Smooth muscle cell (in vitro differentiated cells): ENCODE data around the gene MFSD12. TPM values are rescaled to one million over a fixed set of nuclear protein-coding genes. Genes with fewer than 3 reads are reported as not detected.
A peak's percentile ranks its signal among the peaks of the same experiment; 100 is the strongest.

Experiments used
- DNase-seq: peaks from one replicate; lab custom pipeline; 2025; ENCODE audit not compliant: unreplicated experiment; lab: John Stamatoyannopoulos, UW
- H2AFZ ChIP-seq: fragments of 200-600 bp; sonication (generic); 2 replicates; pipeline ENCODE4 v1.6.0; 2016; ENCODE audit warnings: antibody characterized with exemption, low read depth, mild to moderate bottlenecking
- H3F3A ChIP-seq: fragments of 200-600 bp; sonication (generic); 2 replicates; pipeline ENCODE4 v1.6.0; 2017; ENCODE audit warnings: antibody characterized with exemption, low read depth
- H3K27ac ChIP-seq: fragments of 200-600 bp; sonication (generic); 2 replicates; pipeline ENCODE4 v1.5.1; 2016; ENCODE audit warnings: low read depth, mild to moderate bottlenecking
- H3K27me3 ChIP-seq: fragments of 200-600 bp; sonication (generic); 2 replicates; pipeline ENCODE4 v1.6.1; 2016; ENCODE audit warnings: low read depth, mild to moderate bottlenecking
- H3K36me3 ChIP-seq: fragments of 200-600 bp; sonication (generic); 2 replicates; pipeline ENCODE4 v1.5.1; 2016; ENCODE audit warnings: low read depth
- H3K4me1 ChIP-seq: fragments of 200-600 bp; sonication (generic); 2 replicates; pipeline ENCODE4 v1.5.1; 2016; ENCODE audit warnings: low read depth
- H3K4me2 ChIP-seq: fragments of 200-600 bp; sonication (generic); 2 replicates; pipeline ENCODE4 v1.6.0; 2016; ENCODE audit warnings: mild to moderate bottlenecking
- H3K4me3 ChIP-seq: fragments of 200-600 bp; sonication (generic); 2 replicates; pipeline ENCODE4 v1.5.1; 2016; ENCODE audit warnings: mild to moderate bottlenecking
- H3K79me2 ChIP-seq: fragments of 200-600 bp; sonication (generic); 2 replicates; pipeline ENCODE4 v1.6.0; 2016; ENCODE audit warnings: low read depth, mild to moderate bottlenecking
- H3K9ac ChIP-seq: fragments of 200-600 bp; sonication (generic); 2 replicates; pipeline ENCODE4 v1.6.0; 2016; ENCODE audit warnings: low read depth
- H3K9me3 ChIP-seq: fragments of 200-600 bp; sonication (generic); replicated peaks from 2 replicates; pipeline ENCODE4 v1.5.1; 2016; ENCODE audit warnings: low read depth
- H4K20me1 ChIP-seq: fragments of 200-600 bp; sonication (generic); 2 replicates; pipeline ENCODE4 v1.6.0; 2016; ENCODE audit warnings: low read depth
- WGBS: methylation state at CpG from one replicate; pipeline ENCODE4 v1.1.7; 2016; ENCODE audit warnings: low lambda C conversion rate; 5-methylcytosine and 5-hydroxymethylcytosine counted together
- polyA plus RNA-seq: library from polyadenylated mRNA; unstranded; fragments of >200 nt; fragmentation: Nextera tagmentation; extraction: Ambion mirVana; gene quantifications from 2 replicates; pipeline ENCODE4 v1.2.1, GENCODE V29; 2016
- total RNA-seq: library from RNA; depleted of rRNA; stranded (reverse); fragments of >200 nt; gene quantifications from 2 replicates; pipeline ENCODE4 v1.2.3, GENCODE V29; 2014
- TF ChIP-seq, protein P1 (sequence below): fragments of 200-600 bp; sonication (generic); IDR thresholded peaks from 2 replicates; pipeline ENCODE4 v1.5.1; 2017; ENCODE audit warnings: borderline replicate concordance, mild to moderate bottlenecking, antibody characterized with exemption; ENCODE audit not compliant: insufficient read depth, poor library complexity, severe bottlenecking

Gene MFSD12
- 26.8 and 56.0 TPM in 2 replicates for total RNA-seq
- polyA plus RNA-seq = 73.8 and 93.9 TPM in 2 replicates

DNA sequence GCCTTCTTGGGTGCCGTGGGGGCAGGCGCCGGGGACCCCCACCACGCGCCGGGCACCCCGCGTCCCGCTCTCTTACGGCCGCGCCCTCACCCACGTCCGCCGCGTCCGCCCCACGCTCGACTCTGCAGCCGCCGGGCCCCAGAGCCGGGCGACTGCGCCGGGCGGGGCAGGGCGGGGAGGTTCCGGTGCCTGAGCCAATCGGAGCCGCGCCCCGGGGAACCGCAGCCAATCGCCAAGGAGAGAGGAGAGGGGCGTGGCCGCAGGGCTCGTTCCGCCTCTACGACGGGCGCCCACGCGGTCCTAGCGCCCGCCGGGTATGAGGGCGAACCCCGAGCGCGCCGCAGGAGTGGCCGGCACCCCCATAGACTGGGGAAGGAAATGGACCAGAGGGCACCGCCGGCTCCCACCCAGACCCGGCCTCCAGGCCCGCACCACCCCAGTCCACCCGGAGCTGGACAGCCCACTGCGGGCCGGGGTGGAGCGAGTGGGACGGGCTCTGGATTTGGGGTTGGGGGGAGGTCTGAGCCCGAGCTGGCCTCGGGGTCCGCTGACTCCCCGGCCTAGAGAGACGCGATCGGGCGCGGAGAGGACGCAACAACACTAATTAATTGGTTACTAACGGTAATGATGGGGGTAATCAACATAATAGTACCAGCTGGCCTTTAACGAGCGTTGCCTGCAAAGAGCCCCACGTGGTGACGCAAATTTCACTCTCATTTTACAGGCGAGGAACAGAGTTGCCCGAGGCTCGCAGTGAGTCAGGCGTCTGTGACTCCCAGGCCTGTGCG, at the start of gene MFSD12:
TSS of gene MFSD12 (minus strand) at position 126 of the 788 bp plus-strand sequence. CDS start 183 bp downstream, outside the sequence.
- Histone ChIP-seq H3K4me2 (peak within 1 kb of the TSS; percentile 92), H3K9me3 (no peaks in the 10 kb centered on the region), H3K27me3 (no peaks in the 10 kb centered on the region), H3K36me3 (no peaks in the 10 kb centered on the region), H3K9ac (peak within 1 kb of the TSS; percentile 84), H3F3A (no peaks in the 10 kb centered on the region), H3K4me1 (no peaks in the 10 kb centered on the region), H3K79me2 (peaks cover 35% of the 10 kb centered on the region), H3K4me3 (peak within 1 kb of the TSS; percentile 76), H2AFZ (peak within 1 kb of the TSS; percentile 56), H4K20me1 (peaks cover 28% of the 10 kb centered on the region), H3K27ac (peak within 1 kb of the TSS; percentile 84)
- TF ChIP-seq, protein P1, sequence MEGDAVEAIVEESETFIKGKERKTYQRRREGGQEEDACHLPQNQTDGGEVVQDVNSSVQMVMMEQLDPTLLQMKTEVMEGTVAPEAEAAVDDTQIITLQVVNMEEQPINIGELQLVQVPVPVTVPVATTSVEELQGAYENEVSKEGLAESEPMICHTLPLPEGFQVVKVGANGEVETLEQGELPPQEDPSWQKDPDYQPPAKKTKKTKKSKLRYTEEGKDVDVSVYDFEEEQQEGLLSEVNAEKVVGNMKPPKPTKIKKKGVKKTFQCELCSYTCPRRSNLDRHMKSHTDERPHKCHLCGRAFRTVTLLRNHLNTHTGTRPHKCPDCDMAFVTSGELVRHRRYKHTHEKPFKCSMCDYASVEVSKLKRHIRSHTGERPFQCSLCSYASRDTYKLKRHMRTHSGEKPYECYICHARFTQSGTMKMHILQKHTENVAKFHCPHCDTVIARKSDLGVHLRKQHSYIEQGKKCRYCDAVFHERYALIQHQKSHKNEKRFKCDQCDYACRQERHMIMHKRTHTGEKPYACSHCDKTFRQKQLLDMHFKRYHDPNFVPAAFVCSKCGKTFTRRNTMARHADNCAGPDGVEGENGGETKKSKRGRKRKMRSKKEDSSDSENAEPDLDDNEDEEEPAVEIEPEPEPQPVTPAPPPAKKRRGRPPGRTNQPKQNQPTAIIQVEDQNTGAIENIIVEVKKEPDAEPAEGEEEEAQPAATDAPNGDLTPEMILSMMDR = no peak
- DNase-seq = peak; percentile 72
- WGBS = 1% methylated on average over 55 of the region's 81 CpGs

DNA sequence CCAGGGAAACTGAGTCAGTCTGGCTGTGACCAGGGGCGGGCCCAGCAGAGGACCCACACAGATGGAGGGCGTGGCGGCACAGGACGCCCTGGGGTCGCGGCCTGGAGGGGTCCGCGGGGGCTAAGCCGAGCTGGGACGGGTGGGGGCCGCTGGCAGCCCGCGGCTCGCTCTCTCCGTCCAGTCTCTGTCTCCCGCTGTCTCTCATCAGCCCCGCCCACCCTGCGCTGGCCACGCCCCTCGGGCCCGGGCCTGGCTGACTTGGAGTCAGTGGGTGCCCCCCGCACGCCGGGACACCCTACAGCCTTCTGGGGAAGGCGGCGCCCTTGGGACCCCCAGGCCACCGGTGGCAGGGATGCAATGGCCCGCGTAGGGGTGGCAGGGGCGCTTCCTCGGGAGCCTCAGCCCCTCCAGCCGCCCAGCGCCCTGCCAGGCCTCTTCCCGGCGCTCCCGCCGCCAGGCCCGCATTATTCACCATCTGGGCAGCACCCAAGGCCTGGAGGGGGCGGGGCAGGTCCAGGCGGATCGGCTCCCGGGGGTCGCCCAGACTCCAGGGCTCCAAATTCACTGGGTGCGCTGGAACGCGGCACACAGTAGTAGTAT, 49.4 kb upstream of the MFSD12 start, which contains the start of gene TBXA2R:
TSS of gene TBXA2R (minus strand) at position 186 of the 600 bp plus-strand sequence. CDS start 6,241 bp downstream, outside the sequence.
- TF ChIP-seq, protein P1 = no peak
- H3K36me3 ChIP-seq = no peaks in the 10 kb centered on the region
- H3K27me3 ChIP-seq = no peaks in the 10 kb centered on the region
- H3K4me3 ChIP-seq = peak within 1 kb of the TSS; percentile 65
- no peaks in the 10 kb centered on the region for H4K20me1 ChIP-seq
- H3K4me2 ChIP-seq = peak within 1 kb of the TSS; percentile 86
- no peaks in the 10 kb centered on the region for H3K9me3 ChIP-seq
- DNase-seq = peak; percentile 82
- peak within 1 kb of the TSS; percentile 63 for H2AFZ ChIP-seq
- H3K9ac ChIP-seq = peak within 1 kb of the TSS; percentile 2
- H3K4me1 ChIP-seq = peaks cover 8% of the 10 kb centered on the region
- 10% methylated on average over 9 of the region's 46 CpGs for WGBS
- no peaks in the 10 kb centered on the region for H3F3A ChIP-seq
- H3K79me2 ChIP-seq = no peaks in the 10 kb centered on the region
- peak within 1 kb of the TSS; percentile 43 for H3K27ac ChIP-seq

DNA sequence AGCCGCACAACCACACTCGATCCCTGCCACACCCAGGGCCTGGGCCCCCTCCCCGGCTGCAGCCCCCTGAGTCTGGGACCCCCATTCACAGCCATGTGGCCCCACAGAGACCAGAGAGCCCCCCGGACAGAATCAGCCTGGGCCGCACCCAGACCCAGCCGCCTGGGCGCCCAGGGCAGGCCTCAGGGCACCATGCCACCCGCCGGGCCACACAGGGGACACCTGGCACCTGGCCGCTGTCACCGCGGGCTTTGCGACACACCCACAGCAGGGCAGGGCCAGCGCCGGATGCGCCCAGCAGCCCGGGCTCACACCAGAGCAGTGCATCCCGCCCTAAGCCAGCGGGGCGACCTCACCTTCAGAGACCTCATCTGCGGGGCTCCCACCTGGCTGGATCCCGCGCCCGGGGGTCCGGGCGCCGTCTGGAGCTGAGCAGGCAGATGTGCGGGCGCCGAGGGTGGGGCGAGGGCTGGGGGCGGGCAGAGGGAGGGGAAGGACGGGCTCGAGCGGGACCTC, 48.8 kb upstream of the MFSD12 start:
- Histone ChIP-seq H3K27ac (no peak overlapping the region), H3F3A (no peaks in the 10 kb centered on the region), H4K20me1 (no peaks in the 10 kb centered on the region), H3K4me3 (peak overlapping the region; percentile 65), H2AFZ (peak overlapping the region; percentile 63), H3K36me3 (no peaks in the 10 kb centered on the region), H3K4me2 (peak overlapping the region; percentile 86), H3K9ac (peak overlapping the region; percentile 2), H3K27me3 (no peaks in the 10 kb centered on the region), H3K9me3 (no peaks in the 10 kb centered on the region), H3K4me1 (peaks cover 8% of the 10 kb centered on the region), H3K79me2 (no peaks in the 10 kb centered on the region)
- TF ChIP-seq, protein P1 = no peak
- no peak for DNase-seq
- WGBS = 23% methylated on average over 26 of the region's 35 CpGs
